Measurements from ENCODE around the gene DSC3.

DNA sequence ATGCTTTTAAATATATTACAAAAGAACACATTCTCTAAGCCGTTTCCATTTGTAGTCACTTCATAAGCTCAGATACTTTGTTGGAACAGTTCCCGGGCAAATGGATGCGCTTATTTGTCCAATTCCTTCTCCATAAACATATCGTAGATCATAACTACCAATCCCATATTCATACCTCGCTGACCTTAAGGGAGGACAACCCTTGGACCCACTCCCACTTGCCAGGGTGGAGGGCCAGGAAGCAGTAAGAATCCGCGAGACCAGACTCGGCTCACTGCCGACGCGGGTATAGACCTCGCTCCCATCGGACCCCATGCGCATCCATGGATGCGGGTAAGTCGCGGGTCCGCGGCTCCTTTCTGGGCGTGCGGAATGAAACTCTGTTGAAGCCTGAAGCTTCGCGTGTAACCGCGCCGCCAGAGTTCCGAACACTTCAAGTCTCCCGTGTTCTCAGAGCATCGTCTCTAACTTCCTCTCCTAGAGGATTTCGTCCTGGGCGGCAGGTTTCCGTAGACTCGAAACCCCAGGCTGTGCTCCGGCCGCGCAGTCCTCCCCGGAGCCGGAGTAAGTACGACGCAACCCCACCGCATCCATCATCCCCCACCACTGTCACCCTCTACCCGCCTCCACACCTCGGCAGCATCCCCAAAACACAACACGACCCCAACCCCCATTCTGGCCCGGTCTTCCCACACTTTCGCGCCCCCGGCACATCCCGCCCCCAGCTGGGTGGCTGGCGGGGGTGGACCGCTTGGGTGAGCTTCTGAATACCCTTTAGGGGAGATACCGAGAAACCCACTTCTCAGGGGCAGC lies 1.1 kb downstream of the DSC3 start:
- TF ChIP-seq POLR2A (IDR thresholded peaks at IDR 0.05) (no peak), EP300 (IDR thresholded peaks at IDR 0.05; ENCODE audit: low read depth) (no peak), POLR2AphosphoS5 (IDR thresholded peaks at IDR 0.05) (no peak)
- TF ChIP-seq, protein P1, sequence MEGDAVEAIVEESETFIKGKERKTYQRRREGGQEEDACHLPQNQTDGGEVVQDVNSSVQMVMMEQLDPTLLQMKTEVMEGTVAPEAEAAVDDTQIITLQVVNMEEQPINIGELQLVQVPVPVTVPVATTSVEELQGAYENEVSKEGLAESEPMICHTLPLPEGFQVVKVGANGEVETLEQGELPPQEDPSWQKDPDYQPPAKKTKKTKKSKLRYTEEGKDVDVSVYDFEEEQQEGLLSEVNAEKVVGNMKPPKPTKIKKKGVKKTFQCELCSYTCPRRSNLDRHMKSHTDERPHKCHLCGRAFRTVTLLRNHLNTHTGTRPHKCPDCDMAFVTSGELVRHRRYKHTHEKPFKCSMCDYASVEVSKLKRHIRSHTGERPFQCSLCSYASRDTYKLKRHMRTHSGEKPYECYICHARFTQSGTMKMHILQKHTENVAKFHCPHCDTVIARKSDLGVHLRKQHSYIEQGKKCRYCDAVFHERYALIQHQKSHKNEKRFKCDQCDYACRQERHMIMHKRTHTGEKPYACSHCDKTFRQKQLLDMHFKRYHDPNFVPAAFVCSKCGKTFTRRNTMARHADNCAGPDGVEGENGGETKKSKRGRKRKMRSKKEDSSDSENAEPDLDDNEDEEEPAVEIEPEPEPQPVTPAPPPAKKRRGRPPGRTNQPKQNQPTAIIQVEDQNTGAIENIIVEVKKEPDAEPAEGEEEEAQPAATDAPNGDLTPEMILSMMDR (IDR thresholded peaks at IDR 0.05) = no peak
